Stimulated activated CD4-positive, alpha-beta T cell treated with anti-CD3 and anti-CD28 coated beads, TNF-alpha, amount 100 ng/mL, for 24 hours (primary cell): ENCODE data around the gene RALGAPA2.
"Not testable (repeated sequence)": the region's sequence is repeated elsewhere in the genome, so short reads cannot be mapped to it uniquely, and the experiment has no call there.

Source experiments
- DNase-seq, 3 experiments: peaks; one replicate each; pipeline ENCODE4 v3.0.0-alpha.2; 2020; ENCODE audit warnings: low read depth in 3 of 3

The RALGAPA2 gene

DNA sequence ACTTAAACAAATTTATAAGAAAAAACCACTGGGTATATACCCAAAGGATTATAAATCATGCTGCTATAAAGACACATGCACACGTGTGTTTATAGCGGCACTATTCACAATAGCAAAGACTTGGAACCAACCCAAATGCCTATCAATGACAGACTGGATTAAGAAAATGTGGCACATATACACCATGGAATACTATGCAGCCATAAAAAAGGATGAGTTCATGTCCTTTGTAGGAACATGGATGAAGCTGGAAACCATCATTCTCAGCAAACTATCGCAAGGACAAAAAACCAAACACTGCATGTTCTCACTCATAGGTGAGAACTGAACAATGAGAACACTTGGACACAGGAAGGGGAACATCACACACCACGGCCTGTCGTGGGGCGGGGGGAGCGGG lies 169.1 kb downstream of the RALGAPA2 start:
- not testable (repeated sequence) for DNase-seq

GRCh38 chr20:20536240-20536933 lies 176.1 kb downstream of the RALGAPA2 start:
- no peak for DNase-seq

- DNase-seq = no peak
Measured at GRCh38 chr20:20535051-20535450, 177.4 kb downstream of the RALGAPA2 start.

GRCh38 chr20:20531283-20531682 lies 181.2 kb downstream of the RALGAPA2 start:
- DNase-seq = no peak

DNA sequence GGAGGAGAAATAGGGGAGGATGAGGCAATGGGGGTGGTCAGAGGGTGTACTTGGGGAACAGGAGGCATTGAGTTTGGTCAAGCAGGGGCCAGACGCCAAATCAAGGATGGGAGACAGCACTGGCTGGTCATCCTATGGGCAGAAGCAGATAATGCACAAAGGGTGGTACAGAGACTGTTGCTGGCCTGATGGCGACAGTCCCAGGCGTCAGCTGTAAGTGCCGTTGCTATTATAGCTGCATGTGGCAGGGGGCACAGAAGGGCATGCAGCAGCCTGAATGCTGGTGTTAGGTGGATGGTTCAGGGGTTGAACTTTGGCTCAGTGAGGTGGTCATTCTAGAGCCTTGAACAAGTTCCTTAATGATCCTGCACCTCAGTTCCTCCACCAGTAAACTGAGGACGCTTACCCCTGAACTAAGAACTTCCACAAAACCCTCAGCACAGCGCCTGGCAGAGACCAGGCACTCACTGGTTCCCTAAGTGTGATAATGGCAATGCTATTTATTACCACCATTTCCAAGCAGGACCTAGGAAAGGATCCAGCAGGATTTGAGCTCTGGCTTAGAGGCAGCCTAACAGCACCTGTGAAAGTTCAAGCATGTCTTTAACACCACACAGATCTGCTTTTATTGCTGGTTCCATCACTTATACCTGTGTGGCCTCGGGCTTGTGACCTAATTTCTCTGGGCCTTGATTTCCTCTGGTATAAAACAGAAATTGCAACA lies 181.9 kb downstream of the RALGAPA2 start:
- DNase-seq = no peak

DNA sequence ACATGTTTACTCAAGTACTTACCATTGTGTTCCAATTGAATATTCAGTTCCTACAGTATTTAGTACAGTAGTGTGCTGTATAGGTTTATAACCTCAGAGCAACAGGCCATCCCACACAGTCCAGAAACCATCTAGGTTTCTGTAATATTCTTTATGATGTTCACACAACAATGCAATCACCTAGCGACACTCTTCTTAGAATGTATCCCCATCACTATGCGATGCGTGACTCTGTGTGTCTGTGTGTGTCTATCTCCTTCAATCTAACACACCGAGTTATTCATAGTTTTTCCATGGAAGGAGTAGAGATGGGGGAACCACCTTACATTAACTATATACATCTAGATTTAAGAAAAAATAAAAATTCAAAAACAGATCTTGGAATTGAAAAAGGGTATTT lies 182.8 kb downstream of the RALGAPA2 start:
- no peak for DNase-seq

GRCh38 chr20:20528861-20529260 lies 183.6 kb downstream of the RALGAPA2 start:
- DNase-seq = no peak

DNA sequence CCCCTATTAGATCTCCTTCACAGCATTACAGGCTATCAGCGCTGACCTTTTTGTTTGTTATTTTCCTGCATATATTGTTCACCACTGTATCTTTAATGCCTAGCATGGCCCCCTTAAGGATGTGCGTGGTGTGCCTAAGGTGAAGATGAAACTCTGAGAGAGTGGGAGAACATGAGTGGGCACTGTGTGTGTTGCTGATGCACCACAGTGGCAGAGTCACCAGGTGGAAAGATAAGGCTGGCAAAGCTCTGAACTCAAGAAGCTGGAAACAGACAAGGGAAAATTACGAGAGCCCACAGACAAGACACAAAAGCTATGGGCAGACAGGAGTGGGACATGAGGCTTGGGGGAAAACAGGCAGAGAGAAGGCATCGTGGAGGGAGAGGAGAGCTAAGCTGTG lies 184.8 kb downstream of the RALGAPA2 start:
- no peak for DNase-seq

DNA sequence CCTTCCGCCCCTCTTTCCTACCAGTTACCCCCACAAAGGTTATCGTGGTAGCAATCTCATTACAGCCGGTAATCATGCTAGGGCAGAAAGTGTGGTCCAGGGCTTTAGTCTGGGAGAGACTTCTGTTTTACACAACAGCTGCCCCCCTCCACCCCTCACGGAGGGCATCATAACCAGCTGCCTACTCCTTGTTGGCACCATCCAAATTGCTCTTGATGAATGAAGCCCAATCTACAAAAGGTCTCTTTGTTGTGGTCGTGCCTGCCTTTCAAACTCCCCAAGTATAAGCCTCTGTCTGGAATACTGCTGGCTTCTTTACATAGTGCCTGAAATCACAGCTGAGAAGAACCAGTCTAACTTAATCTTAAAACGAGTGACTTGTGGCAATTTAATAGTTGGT lies 186.7 kb downstream of the RALGAPA2 start:
- DNase-seq = no peak

GRCh38 chr20:20525214-20525613 lies 187.2 kb downstream of the RALGAPA2 start:
- DNase-seq = no peak

GRCh38 chr20:20524756-20525155 lies 187.7 kb downstream of the RALGAPA2 start:
- no peak for DNase-seq

DNA sequence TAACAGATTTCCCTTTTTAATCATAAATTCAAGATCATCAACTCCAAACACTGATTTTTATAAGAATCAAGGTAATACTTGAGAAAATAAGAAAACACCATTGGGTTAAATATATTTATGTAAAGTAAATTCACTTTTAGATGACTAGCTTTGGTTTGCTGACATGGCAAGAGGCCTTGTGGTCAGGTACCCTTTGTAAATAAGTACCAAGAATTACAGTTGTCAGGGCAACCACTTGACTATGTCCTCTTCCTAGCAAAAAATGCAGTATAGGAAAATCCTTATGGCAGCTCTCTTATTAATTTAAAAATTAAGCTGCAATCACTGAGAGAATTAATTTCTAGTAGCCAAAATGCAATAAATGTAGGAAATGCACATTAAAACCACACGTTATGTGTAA lies 190.7 kb downstream of the RALGAPA2 start:
- no peak for DNase-seq

GRCh38 chr20:20520776-20521175 lies 191.7 kb downstream of the RALGAPA2 start:
- DNase-seq = no peak

GRCh38 chr20:20519269-20519668 lies 193.2 kb downstream of the RALGAPA2 start:
- no peak for DNase-seq

DNA sequence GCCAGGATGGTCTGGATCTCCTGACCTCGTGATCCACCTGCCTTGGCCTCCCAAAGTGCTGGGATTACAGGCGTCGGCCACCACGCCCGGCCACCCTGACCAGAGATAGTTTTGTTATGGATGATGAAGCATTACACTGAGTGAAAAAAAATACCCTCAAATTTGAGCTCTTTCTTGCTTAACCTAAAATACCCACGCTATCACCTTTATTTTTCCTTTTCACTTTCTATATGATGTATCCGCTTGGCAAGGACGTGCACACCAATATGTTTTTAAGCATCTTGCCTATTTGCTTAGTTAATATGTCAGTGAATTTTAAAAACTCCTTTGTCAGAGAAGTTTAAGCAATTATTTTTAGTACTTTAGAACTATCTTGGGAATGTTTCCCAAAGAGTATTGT lies 194.2 kb downstream of the RALGAPA2 start:
- DNase-seq = no peak

DNA sequence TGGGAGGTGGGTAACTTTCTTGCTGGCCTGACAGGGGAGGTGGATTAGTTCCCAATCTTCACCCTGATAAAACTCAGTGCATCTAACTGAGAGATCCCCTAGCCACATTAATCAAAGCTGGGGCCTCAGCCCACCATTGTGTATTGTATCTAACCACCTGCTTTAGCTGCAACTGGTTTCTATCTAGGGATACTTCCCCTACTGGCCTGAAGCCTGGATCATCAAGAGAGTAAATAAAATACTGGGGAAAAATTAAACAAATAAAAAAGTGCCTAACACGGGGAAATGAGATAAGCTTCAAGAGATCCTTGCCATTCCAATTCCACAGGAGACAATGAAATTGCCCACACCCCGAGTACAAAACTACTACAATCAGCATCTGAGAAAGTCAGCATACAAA lies 195.1 kb downstream of the RALGAPA2 start:
- DNase-seq = no peak

- DNase-seq = no peak
Measured at GRCh38 chr20:20513720-20514119, 198.7 kb downstream of the RALGAPA2 start.

DNA sequence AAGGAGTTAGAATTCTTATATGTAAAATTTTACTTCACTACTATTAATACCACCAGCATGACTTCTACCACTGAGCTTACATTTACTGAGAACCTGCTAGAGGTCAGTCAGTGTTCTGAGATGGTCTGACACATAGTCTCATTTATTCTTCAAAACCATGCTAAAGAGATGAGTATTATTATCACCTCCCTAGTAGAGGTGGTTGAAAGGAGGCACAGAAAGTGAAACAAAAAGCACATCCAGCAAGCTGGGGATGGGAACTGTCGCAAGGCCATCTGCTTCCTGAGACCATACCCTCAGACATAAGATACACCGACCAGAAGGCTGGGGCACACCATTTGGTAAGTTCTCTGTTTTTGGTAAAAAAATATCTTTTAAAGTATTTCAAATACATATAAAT lies 206.9 kb downstream of the RALGAPA2 start:
- no peak for DNase-seq

DNA sequence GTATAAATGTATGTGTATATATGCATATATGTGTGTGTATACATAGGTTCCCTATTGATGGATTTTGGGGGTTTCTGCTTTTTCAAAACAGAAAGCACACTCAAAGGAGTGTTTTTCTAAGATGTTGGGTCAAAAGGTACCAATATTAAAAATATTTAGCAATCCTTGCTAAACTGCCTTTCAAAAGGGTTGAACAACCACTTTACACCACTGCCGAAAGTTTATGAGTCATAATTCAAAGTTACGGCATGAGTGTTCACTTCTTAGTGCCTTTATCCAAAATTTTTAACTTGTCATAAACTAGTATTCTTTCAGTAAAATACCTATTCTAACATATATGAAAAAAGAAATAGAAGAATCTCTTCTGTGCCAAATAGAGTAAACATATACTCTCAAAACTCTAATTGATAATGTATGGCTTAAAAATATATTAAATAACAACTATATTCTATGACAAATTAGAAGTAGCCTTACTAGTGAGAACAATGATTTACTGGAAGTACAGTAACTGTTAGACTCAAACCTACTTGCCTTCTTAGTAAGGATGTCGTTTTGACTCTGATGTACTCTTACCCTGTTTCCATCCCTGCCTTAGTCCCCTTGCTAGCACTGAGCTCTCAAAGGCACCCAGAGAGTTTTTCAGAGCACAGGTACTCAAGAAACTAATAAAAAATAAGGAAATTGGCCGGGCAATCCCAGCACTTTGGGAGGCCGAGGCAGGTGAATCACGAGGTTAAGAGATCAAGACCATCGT lies 208.5 kb downstream of the RALGAPA2 start:
- DNase-seq = no peak

GRCh38 chr20:20501128-20501527 lies 211.3 kb downstream of the RALGAPA2 start:
- no peak for DNase-seq

DNA sequence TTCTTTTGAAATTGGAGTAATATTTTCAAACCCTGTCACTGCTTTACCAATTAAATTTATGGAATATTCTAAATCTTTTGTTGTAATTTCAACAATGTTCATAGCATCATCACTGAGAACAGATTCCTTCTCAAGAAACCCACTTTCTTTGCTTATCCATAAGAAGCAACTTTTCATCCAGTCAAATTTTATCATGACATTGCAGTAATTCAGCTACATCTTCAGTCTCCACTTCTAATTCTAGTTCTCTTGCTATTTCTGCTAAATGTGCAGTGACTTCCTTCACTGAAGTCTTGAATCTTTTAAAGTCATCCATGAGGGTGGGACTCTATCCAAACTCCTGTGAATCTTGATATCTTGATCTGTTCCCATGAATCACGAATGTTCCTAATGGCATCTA lies 212.1 kb downstream of the RALGAPA2 start:
- no peak for DNase-seq

DNA sequence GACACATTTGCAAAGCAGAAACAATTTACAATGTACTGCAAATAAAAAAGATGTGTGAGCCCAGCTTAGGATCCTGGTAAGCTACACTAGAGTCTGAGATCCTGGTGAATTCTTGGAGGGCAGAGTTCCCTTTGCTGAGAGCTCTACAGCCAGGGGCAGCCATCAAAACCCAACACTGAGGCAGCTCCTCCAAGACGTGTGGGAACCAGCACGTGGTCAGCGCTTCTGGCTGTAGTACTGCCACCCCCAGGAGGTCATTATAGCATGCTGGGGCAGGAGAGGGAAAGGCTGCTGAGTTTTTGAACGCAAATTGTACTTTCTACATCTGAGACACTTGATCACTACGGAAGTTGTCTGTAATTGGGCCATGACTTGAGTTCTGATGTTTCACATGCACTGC lies 213.0 kb downstream of the RALGAPA2 start:
- DNase-seq = no peak
